Effector CD4-positive, alpha-beta T cell (primary cell): ENCODE data around the gene CIART.
"Not testable (repeated sequence)": the region's sequence is repeated elsewhere in the genome, so short reads cannot be mapped to it uniquely, and the experiment has no call there.

ENCODE experiments used
- DNase-seq: peaks from one replicate; pipeline ENCODE4 v3.0.0-alpha.2; 2020
- total RNA-seq: gene quantifications from one replicate; lab custom pipeline; 2026; lab: John Stamatoyannopoulos, UW

Gene CIART
- total RNA-seq = 3.6 reads per million, percentile 14 among the genes with 10 or more reads in this experiment

DNA sequence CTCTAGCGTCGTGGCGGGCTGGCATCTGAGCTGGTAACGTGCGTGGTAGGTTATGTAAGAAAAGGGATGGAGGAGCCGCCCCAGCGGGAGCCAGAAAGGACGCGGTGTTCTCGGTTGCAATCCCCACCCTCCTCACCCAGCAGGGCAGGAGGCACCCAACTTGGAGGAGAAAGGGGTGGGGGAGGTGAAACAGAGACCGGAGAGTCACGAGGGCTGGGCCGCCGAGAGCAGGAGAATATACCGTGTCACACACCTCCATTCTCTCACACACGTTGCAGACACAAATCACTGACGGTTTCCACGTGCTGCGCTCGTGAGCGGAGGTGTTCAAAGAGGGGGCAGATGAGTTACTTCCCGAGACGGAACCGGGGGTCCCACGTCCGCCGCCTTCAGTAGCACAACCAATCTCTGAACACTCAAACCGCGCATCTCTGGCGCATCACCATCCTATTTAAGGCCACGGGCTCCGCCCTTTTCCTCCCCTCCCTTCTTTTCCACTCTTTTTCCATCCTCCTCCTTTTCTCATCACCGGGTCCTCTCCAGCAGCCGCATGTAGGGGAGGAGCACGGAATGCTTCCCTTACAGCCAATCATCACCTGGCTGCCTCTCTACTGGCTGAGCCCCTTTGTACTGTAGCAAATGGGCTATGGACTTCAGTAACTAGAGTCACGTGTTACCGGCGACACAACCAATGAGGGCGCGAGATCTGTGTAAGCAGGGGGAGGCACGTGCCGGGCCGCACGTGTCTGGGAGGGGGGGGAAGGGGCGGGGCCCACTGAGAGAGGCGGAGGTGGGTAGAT lies at the start of gene CIART:
TSS of gene CIART (plus strand) at position 797 of the 800 bp plus-strand sequence. CDS start 714 bp downstream, outside the sequence.
- DNase-seq = peak; percentile 54

GRCh38 chr1:150232921-150233320 lies 49.4 kb upstream of the CIART start:
- not testable (repeated sequence) for DNase-seq

DNA sequence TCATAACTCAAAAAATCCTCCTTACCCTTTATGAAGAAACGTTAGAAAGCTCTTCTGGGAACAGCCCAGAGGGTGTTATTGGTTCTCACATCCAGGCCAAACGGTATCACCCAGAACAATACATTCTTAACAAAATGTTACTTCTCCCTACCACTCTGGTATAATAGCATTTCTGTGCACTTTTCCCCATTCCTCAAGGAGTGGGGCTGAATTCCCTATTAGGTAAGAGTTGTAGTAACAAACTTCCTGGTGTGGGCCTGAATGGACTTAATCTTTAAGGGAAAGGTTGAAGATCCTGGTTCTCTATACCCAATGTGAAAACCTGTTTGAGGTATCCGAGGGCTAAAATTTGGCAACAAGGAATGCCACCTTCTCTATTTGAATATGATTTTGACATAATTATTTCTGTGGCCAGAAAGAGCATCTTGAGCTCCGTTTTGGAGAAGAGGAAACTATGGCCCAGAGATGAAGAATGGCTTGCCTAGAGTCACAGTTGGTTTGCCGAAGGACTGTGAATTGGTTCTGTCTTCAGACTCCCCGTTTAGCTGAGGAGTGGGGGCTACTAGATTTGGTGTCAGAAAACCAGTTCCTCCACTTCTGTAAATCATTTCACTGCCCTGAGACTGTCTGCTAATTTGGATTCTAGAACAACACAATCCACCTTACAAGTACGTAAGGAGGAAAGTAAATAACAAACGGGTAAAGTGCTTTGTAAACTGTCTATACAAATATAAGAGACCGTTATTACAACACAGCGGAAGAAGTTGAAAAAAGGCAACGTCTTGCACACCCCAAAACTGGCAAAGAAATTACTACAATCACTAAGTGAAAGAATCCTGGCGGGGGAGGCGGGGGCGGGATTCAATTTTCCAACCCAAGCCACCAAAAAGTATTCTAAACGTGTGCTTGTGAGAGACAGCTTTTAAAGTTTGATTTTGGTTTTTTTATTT lies 48.7 kb upstream of the CIART start:
- DNase-seq = no peak

GRCh38 chr1:150234309-150234565 lies 48.1 kb upstream of the CIART start:
- DNase-seq = no peak

DNA sequence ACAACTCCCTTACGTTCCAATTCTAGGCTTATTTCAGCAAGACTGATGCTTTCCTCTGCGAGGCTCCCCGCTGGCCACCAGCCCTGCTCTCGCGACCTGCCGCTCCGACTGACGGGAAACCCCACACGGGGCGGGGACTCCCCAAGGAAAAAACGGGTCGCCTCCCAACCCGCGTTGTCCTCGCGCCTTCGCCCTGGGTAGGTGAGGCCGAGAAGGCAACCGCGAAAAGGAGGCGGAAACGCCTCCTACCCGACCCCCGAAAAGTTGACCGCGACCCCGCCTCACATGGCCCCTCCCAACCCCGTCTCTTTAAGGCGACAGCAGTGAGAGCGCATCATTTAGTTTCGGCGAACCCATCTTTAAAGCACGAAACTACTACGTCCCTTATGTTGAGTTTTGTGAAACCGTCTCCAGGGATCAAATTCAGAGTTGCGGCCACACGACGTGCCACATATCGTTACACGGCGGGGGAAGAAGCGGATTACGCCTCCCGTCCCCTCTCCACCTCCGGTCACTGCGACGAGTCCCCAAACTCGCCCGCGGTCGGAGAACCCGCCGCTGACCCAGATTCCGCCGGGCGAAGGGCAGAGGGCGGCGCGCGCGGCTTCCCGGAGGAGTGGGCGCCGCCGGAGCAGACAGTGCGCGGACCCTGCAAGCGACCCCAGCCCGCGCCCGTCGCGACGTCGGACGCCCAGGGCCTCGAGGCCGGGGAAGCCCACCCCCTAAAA lies 47.6 kb upstream of the CIART start:
- peak; percentile 84 for DNase-seq

DNA sequence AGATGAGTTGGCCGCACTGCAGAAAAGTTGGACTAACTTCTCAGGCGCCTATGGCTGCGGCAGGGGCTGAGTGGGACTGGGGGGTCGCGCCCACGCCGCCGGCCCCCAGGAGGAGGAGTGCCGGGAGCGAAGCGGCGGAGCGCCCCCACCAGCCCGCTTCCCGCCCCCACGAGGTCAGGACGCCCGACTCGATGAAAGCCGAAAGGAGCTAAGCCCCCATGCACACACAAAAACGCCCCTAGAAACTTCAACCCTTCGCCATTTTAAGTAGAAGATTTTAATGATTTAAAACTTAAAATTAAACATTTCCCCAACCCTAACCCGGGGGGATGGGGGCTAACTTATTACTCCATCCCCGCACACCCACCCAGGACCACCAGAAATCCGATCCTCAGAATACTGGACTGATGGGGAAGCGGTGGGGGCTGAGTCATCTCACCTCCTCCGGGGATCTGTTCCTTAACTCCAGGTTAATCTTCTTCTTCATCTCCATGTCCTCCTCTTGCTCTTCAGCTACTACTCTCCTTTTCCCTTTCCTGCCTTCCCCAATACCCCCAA lies 47.0 kb upstream of the CIART start:
- DNase-seq = peak; percentile 24

DNA sequence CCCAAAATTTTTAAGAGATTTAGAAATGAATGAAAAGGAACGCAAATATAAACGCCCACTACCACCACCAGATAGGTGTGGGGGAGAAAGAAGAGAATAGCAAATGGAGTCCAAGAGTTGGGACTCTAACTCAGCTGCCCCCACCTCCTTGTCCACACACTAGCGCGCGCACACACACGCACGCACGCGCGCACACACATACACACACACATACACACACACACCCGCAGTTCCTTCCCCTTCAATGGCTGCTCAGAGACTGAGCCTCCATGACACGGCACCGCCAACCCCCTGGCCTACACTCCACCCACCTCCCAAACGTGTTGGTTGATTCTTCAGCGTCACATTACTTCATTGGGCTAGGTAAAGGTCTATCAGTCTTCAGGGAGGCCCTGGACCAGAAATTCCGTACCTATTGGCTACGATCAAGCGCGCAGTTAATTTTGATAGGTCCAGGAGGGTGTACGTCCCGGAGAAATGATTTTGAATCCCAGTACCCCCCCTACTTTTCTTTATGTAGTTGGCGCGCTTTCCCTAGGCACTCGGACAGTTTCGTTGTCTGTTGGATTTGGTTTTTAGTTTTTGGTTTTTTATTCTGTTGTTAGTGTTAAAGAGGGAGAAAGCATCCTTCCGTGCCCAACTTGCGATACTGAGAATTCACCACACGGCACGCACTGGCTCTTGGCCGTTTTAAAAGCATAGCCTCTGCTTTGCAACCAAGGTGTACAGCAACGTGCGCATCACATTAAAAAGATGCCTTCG lies 46.3 kb upstream of the CIART start, which contains the start of gene ANP32E:
TSS of gene ANP32E (minus strand) at position 261 of the 762 bp plus-strand sequence. CDS start 326 bp downstream, outside the sequence.
- peak; percentile 91 for DNase-seq

GRCh38 chr1:150236614-150237100 lies 45.7 kb upstream of the CIART start:
- no peak for DNase-seq

- DNase-seq = not testable (repeated sequence)
Measured at GRCh38 chr1:150237176-150237575, 45.2 kb upstream of the CIART start.

- DNase-seq = no peak
Measured at GRCh38 chr1:150237746-150238145, 44.6 kb upstream of the CIART start.

GRCh38 chr1:150243003-150243402 lies 39.4 kb upstream of the CIART start:
- no peak for DNase-seq

- no peak for DNase-seq
Measured at GRCh38 chr1:150249936-150250335, 32.4 kb upstream of the CIART start.

- DNase-seq = no peak
Measured at GRCh38 chr1:150256198-150256553, 26.2 kb upstream of the CIART start.

DNA sequence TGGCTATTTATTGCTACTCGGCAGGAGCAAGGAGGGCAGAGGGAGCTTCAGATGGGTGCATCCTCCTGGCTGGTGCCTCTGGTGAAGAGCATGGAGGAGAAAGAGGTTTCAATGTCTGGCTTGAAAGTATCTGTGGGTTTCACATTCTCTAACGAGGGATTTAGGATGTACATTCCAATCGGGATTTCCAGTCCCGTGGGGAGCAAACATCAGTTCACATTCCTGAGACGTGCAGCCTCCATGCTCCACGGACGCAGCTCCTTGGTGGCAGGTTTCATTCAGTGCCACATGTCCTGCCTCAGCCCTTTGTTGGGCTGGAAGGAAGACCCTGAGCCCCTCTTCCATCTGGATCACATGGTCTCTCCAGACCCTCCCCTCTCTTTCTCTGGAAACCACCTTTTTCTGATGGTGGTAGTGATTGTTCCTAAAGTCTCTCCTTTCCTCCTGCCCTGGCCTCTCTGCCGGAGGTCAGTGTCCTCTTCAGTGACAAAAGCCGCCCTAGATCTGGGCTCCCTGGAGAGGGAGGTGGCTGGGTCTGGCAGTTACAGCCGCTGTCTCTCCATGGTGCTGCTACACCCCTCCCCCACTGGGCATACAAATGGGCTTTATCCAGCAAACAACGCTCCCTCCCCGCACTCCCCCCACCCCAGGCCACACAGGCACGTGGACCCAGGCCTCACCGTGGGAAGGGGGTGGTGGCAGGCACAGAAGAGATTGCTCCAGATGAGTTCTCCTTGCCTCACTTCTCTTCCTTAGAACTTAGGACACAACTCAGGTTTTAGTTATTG lies 25.6 kb upstream of the CIART start:
- no peak for DNase-seq

DNA sequence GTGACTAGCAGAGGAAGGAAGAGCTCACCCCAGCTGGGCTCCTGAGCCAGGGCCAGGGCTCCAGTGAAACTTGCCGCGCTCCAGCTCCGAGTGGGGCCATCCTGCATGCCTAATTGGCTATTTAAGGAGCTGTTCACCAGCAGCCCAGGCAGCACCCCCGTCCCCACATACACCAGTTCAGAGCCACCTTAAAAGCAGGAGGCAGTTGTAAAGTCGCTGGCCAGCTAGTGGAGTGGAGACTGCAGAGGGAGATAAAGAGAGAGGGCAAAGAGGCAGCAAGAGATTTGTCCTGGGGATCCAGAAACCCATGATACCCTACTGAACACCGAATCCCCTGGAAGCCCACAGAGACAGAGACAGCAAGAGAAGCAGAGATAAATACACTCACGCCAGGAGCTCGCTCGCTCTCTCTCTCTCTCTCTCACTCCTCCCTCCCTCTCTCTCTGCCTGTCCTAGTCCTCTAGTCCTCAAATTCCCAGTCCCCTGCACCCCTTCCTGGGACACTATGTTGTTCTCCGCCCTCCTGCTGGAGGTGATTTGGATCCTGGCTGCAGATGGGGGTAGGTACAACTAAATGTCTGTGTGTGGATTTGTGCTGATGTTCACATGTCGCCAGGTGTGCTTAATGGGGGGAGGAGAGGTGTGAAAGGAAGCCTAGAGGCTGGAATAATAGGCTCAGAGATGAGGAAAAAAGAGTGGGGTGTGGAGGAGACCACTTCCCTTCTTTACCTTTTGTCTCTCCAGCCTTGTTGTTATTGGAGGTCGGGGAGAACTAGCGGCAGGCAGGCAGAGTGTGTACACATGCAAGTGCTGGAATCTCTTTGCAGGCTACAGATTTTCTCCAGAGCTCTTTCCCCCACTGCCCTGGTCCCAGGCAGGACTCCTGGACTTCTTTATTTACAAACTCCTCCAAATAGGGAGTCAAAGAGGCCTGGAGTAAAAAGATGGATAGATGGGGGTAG lies 24.4 kb upstream of the CIART start, which contains the start of gene CA14:
TSS of gene CA14 (plus strand) at position 151 of the 962 bp plus-strand sequence. CDS start at position 506, 355 bp downstream.
- no peak for DNase-seq

- DNase-seq = no peak
Measured at GRCh38 chr1:150259217-150259616, 23.1 kb upstream of the CIART start.

DNA sequence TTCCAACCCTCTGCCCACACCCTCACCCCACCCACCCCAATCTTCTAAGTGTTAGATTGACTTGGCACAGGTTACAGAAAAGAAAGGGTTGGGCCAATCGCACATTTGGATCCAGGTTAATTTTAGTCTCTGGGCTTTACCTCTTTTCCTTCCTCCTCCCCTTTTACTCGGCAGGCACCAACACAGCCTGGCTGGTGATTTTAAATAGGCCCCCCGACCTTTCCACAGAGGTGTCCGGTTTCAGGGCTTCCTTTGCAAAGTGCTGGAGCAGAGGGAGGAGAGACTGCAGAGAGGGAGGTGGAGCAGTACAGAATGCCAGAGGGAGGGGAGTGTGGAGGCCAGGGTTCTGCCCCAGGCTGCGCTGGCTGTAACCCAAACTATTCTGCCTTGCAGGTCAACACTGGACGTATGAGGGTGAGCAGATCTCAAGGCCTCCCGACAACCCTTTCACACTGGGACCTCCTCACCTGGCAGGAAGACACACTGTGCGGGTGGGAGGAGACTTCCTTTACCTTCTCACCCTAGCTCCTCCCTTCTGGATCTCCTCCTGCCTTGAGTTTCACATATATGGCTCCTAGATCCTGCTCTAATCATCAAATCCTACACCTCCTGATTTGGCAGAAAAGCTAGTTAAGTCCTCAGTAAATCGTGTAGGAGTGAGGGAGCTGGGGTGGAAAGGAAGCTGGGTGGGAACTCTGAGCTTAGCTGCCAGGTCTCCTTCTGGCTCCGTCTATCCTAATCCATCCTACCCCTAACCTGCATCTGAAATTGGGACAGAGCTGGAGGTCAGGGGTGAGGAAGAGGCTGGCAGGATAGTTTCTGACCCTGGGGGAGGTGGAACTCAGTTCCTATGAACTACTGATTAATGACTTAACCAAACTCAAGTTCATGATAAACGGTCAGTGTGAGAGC lies 22.3 kb upstream of the CIART start:
- no peak for DNase-seq

- DNase-seq = no peak
Measured at GRCh38 chr1:150261367-150261766, 21.0 kb upstream of the CIART start.
